WERI-Rb-1 (cell line): ENCODE measurements around the gene GREM2.
A peak's percentile ranks its signal among the peaks of the same experiment; 100 is the strongest.

Experiments used
- DNase-seq: peaks from one replicate; pipeline ENCODE4 v3.0.0-alpha.2; 2020
- H3K27ac ChIP-seq: fragments of 250-450 bp; sonication (Bioruptor Pico); 2 replicates; pipeline ENCODE4 v1.5.1; 2020; ENCODE audit warnings: mild to moderate bottlenecking, moderate library complexity
- H3K27me3 ChIP-seq: fragments of 250-450 bp; sonication (Bioruptor Pico); 2 replicates; pipeline ENCODE4 v1.5.1; 2021; ENCODE audit warnings: mild to moderate bottlenecking, low read depth, moderate library complexity; ENCODE audit not compliant: insufficient read depth, severe bottlenecking
- H3K36me3 ChIP-seq: fragments of 250-450 bp; sonication (Bioruptor Pico); 2 replicates; pipeline ENCODE4 v1.5.1; 2020; ENCODE audit warnings: mild to moderate bottlenecking, moderate library complexity
- H3K4me3 ChIP-seq: 2 replicates; pipeline ENCODE4 v1.5.1; 2011; ENCODE audit warnings: low read depth, mild to moderate bottlenecking, control low read depth, low read length
- H3K9me3 ChIP-seq: fragments of 250-450 bp; sonication (Bioruptor Pico); 2 replicates; pipeline ENCODE4 v1.5.1; 2021; ENCODE audit warnings: mild to moderate bottlenecking, moderate library complexity; ENCODE audit not compliant: severe bottlenecking
- CTCF ChIP-seq: IDR thresholded peaks from 2 replicates; pipeline ENCODE4 v1.5.1; 2011; ENCODE audit warnings: low read depth, mild to moderate bottlenecking, control low read depth, inconsistent platforms, low read length

GREM2 gene

GRCh38 chr1:240650877-240651276 is 38.9 kb upstream of the GREM2 start:
- TF ChIP-seq CTCF: no peak
- H3K27ac ChIP-seq: no peak overlapping the region
- peaks cover 3% of the 10 kb centered on the region for H3K27me3 ChIP-seq
- peaks cover 2% of the 10 kb centered on the region for H3K9me3 ChIP-seq
- no peak for DNase-seq
- no peaks in the 10 kb centered on the region for H3K36me3 ChIP-seq
- H3K4me3 ChIP-seq: no peak overlapping the region

GRCh38 chr1:240649733-240650721 is 38.1 kb upstream of the GREM2 start:
- Histone ChIP-seq H3K27me3 (peaks cover 3% of the 10 kb centered on the region), H3K4me3 (no peak overlapping the region), H3K9me3 (no peaks in the 10 kb centered on the region), H3K27ac (no peak overlapping the region), H3K36me3 (no peaks in the 10 kb centered on the region)
- no peak for DNase-seq
- TF ChIP-seq CTCF: no peak

GRCh38 chr1:240646571-240647240 is 34.8 kb upstream of the GREM2 start:
- Histone ChIP-seq H3K4me3 (no peak overlapping the region), H3K27ac (no peak overlapping the region), H3K27me3 (no peaks in the 10 kb centered on the region), H3K36me3 (no peaks in the 10 kb centered on the region), H3K9me3 (no peaks in the 10 kb centered on the region)
- TF ChIP-seq CTCF: no peak
- no peak for DNase-seq

GRCh38 chr1:240644732-240645131 is 32.8 kb upstream of the GREM2 start:
- no peaks in the 10 kb centered on the region for H3K9me3 ChIP-seq
- H3K4me3 ChIP-seq: no peak overlapping the region
- H3K27ac ChIP-seq: no peak overlapping the region
- H3K36me3 ChIP-seq: no peaks in the 10 kb centered on the region
- no peak for DNase-seq
- H3K27me3 ChIP-seq: no peaks in the 10 kb centered on the region
- TF ChIP-seq CTCF: no peak

GRCh38 chr1:240635466-240636256 is 23.7 kb upstream of the GREM2 start:
- no peak for TF ChIP-seq CTCF
- DNase-seq: peak; percentile 73
- no peak overlapping the region for H3K27ac ChIP-seq
- no peaks in the 10 kb centered on the region for H3K36me3 ChIP-seq
- H3K4me3 ChIP-seq: no peak overlapping the region
- H3K9me3 ChIP-seq: no peaks in the 10 kb centered on the region
- H3K27me3 ChIP-seq: no peaks in the 10 kb centered on the region
